SK-N-SH treated with all-trans-retinoic acid at 6 μM for 48 hours (cell line): ENCODE results near the gene BCAR3.

Experiments used
- ZNF70 ChIP-seq: fragments of 450-650 bp; formaldehyde crosslinking; IDR thresholded peaks from 2 replicates; pipeline ENCODE4 v1.5.0; 2020; ENCODE audit warnings: mild to moderate bottlenecking, moderate library complexity
- TF ChIP-seq, protein P1 (sequence below): fragments of 250-450 bp; sonication (Bioruptor Pico); IDR thresholded peaks from 2 replicates; pipeline ENCODE4 v1.8.0; 2020; ENCODE audit warnings: mild to moderate bottlenecking, moderate library complexity, borderline replicate concordance

DNA sequence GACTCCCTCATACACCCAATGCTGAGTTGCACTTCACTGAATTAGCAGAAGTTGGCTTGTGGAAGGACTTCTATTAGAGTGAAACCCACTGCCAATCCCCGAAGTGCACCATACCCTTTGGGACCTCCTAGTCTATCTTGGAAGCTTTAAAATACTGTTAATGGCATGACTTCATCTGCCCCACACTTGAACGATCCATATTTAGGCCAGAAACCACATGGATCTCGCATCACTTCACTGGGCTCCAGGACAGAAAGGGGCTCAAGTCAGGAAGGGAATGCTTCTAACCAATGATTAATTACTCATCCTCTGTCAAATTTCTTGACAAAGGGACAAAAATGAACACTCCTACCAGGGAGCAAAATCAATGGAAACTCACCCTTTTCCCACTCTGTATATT is 69.1 kb downstream of the BCAR3 start:
- no peak for TF ChIP-seq ZNF70 (CRISPR knock-in tag)
- TF ChIP-seq, protein P1, sequence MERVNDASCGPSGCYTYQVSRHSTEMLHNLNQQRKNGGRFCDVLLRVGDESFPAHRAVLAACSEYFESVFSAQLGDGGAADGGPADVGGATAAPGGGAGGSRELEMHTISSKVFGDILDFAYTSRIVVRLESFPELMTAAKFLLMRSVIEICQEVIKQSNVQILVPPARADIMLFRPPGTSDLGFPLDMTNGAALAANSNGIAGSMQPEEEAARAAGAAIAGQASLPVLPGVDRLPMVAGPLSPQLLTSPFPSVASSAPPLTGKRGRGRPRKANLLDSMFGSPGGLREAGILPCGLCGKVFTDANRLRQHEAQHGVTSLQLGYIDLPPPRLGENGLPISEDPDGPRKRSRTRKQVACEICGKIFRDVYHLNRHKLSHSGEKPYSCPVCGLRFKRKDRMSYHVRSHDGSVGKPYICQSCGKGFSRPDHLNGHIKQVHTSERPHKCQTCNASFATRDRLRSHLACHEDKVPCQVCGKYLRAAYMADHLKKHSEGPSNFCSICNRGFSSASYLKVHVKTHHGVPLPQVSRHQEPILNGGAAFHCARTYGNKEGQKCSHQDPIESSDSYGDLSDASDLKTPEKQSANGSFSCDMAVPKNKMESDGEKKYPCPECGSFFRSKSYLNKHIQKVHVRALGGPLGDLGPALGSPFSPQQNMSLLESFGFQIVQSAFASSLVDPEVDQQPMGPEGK: no peak
